Measurements from ENCODE around the gene ANKRD33B. TPM values are rescaled to one million over a fixed set of nuclear protein-coding genes. Genes with fewer than 3 reads are reported as not detected.

The ANKRD33B gene
- total RNA-seq, 1 experiment from 2014 or later: 14.9 TPM

GRCh38 chr5:10695055-10695649 is 131.3 kb downstream of the ANKRD33B start:
- Histone ChIP-seq H3K4me1 (ENCODE audit: insufficient read depth, low read length) (peaks cover 39% of the 10 kb centered on the region), H3K36me3 (ENCODE audit: low read depth, low read length) (peaks cover 61% of the 10 kb centered on the region), H3K9me2 (replicated peaks; ENCODE audit: low read length) (no peaks in the 10 kb centered on the region), H2AFZ (ENCODE audit: low read length) (peak overlapping the region; percentile 3; the same call in 1 of the 2 replicates), H3K27me3 (ENCODE audit: low read length) (no peaks in the 10 kb centered on the region), H3K27ac (ENCODE audit: low read length) (peak overlapping the region; percentile 69), H3K4me2 (ENCODE audit: low read length) (peak overlapping the region; percentile 8; the same call in 1 of the 2 replicates), H3K4me3 (ENCODE audit: low read length) (no peak overlapping the region), H3K9ac (ENCODE audit: low read length) (peak overlapping the region; percentile 26), H3F3A (ENCODE audit: low read length, unreplicated experiment) (peaks cover 6% of the 10 kb centered on the region), H3K9me3 (ENCODE audit: low read length) (no peaks in the 10 kb centered on the region), H4K20me1 (ENCODE audit: low read length) (no peaks in the 10 kb centered on the region), H3K79me2 (ENCODE audit: low read length) (peaks cover 91% of the 10 kb centered on the region)
- intact Hi-C loops (cut with micrococcal nuclease): loop anchor here (1.0 to 10.0 kb wide), 6 partner anchors 162 to 800 kb away; no protein-coding TSS in a partner anchor
- ChIA-PET POLR2A (ENCODE audit: unreplicated experiment) (interaction anchor here (0.6 kb wide), 1 partner anchor 143 kb away, joined by 3 read pairs; no protein-coding TSS in a partner anchor), CTCF (interaction anchor here (0.6 to 1.3 kb wide), 7 partner anchors 9 to 267 kb away, joined by 3 to 5 read pairs (median 3); no protein-coding TSS in a partner anchor)
- TF ChIP-seq CTCF (conservative IDR thresholded peaks at IDR 0.05; ENCODE audit: low read depth, low read length) (peak; percentile 99), EZH2phosphoT487 (IDR thresholded peaks at IDR 0.05; ENCODE audit: borderline replicate concordance, low read length) (no peak)
- BruUV-seq (replicated peaks): no TSS peak
- ATAC-seq (peak; percentile 91), DNase-seq (peak; percentile 96)

- Histone ChIP-seq H3F3A (ENCODE audit: low read length, unreplicated experiment) (peaks cover 6% of the 10 kb centered on the region), H3K9ac (ENCODE audit: low read length) (peak overlapping the region; percentile 26), H2AFZ (ENCODE audit: low read length) (no peak overlapping the region), H3K9me2 (replicated peaks; ENCODE audit: low read length) (no peaks in the 10 kb centered on the region), H3K79me2 (ENCODE audit: low read length) (peaks cover 91% of the 10 kb centered on the region), H3K9me3 (ENCODE audit: low read length) (no peaks in the 10 kb centered on the region), H4K20me1 (ENCODE audit: low read length) (no peaks in the 10 kb centered on the region), H3K36me3 (ENCODE audit: low read depth, low read length) (peaks cover 58% of the 10 kb centered on the region), H3K4me1 (ENCODE audit: insufficient read depth, low read length) (peaks cover 42% of the 10 kb centered on the region), H3K4me2 (ENCODE audit: low read length) (0 out of 2 replicates have a peak overlapping the region, but pooled peaks have one; percentile 8), H3K27me3 (ENCODE audit: low read length) (no peaks in the 10 kb centered on the region), H3K4me3 (ENCODE audit: low read length) (no peak overlapping the region), H3K27ac (ENCODE audit: low read length) (peak overlapping the region; percentile 69)
- no peak for TF ChIP-seq EZH2phosphoT487 (IDR thresholded peaks at IDR 0.05; ENCODE audit: borderline replicate concordance, low read length)
- TF ChIP-seq CTCF (conservative IDR thresholded peaks at IDR 0.05; ENCODE audit: low read depth, low read length): no peak
- TF ChIP-seq EZH2 (IDR thresholded peaks at IDR 0.05; ENCODE audit: low read length, unreplicated experiment): no peak
- CTCF ChIA-PET: interaction anchor here (0.6 to 1.3 kb wide), 6 partner anchors 29 to 267 kb away, joined by 3 to 4 read pairs (median 3); no protein-coding TSS in a partner anchor
- POLR2A ChIA-PET (ENCODE audit: unreplicated experiment): no interaction called here
- intact Hi-C loops (cut with micrococcal nuclease): loop anchor here (1.0 to 10.0 kb wide), 6 partner anchors 161 to 799 kb away; no protein-coding TSS in a partner anchor
- no TSS peak for BruUV-seq (replicated peaks)
- DNase-seq (no peak), ATAC-seq (peak; percentile 25; the same call in 1 of the 2 replicates)
These were observed 132.1 kb downstream of the ANKRD33B start for GRCh38 chr5:10695759-10696543.

Measured in PC-3 (cell line).